ENCODE data around the gene PSMB10. TPM values are rescaled to one million over a fixed set of nuclear protein-coding genes. Genes with fewer than 3 reads are reported as not detected.

Gene PSMB10
- total RNA-seq, 4 donors from 2014 or later, result 62.0 to 106 (median 79.9) TPM

DNA sequence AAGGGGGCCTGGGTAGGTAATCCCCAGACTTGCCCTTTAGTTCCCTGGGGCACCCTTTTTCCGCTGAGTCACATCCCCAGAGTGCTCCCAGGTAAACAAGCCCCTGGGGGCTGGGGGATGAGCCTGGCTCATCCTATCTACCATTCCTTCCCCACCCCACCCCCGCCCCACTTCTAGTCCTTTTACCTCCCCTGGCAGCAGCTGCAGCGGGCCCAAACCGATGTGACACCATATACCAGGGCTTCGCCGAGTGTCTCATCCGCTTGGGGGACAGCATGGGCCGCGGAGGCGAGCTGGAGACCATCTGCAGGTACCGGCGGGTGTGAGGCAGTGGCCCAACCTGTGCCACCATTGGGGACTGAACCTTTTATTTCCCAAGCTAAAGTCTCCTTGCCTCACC, 51.1 kb downstream of the PSMB10 start:
- DNase-seq, result no peak
- H3K27me3 ChIP-seq, result no peaks in the 10 kb centered on the region
- TF ChIP-seq POLR2A (IDR thresholded peaks at IDR 0.05) (no peak), CTCF (IDR thresholded peaks at IDR 0.05) (no peak)
- H3K4me1 ChIP-seq, result peaks cover 0 to 17% (median 0%) of the 10 kb centered on the region in 4 donors
- peaks cover 0 to 55% (median 0%) of the 10 kb centered on the region in 3 donors for H3K36me3 ChIP-seq
- H3K4me3 ChIP-seq, result no peak overlapping the region
- H3K9me3 ChIP-seq, result no peaks in the 10 kb centered on the region
- H3K27ac ChIP-seq, result no peak overlapping the region

- no peak for TF ChIP-seq CTCF (IDR thresholded peaks at IDR 0.05)
- no peak for TF ChIP-seq POLR2A (IDR thresholded peaks at IDR 0.05)
- H3K4me1 ChIP-seq, result peaks cover 0 to 17% (median 0%) of the 10 kb centered on the region in 4 donors
- peak within 1 kb of the TSS in 2 of 4 donors; percentile 59 to 69 for H3K27ac ChIP-seq
- no peak within 1 kb of the TSS for H3K4me3 ChIP-seq
- peaks cover 0 to 63% (median under 1%) of the 10 kb centered on the region in 3 donors for H3K36me3 ChIP-seq
- peak; percentile 31 to 77 (median 75) for DNase-seq
- H3K9me3 ChIP-seq, result no peaks in the 10 kb centered on the region
- H3K27me3 ChIP-seq, result no peaks in the 10 kb centered on the region
Observed at GRCh38 chr16:67884684-67885083, 52.0 kb downstream of the PSMB10 start, which contains the start of gene NRN1L. NRN1L (plus strand) TSS chr16:67884885; CDS start chr16:67884904, 19 bp downstream.

Small RNA genes lying within 50 kb of the gene (small RNA-seq; reads per million reads assigned to genes)
- gene NRN1L, result 0 reads per million in 2 donors

Other genes starting within 250 kb of the PSMB10 start
- gene GFOD2, start 217.5 kb downstream of the PSMB10 start, total RNA-seq, result 10 to 100 TPM in 3 of 4 donors, 1 to 10 TPM in 1; 9.9 to 40.7 (median 24.6) TPM
- 10 to 100 TPM; 15.2 to 29.9 (median 24.0) TPM for gene RANBP10, start 130.3 kb downstream of the PSMB10 start, total RNA-seq
- gene TSNAXIP1, start 130.0 kb downstream of the PSMB10 start, total RNA-seq, result 1 to 10 TPM in 1 of 4 donors, under 1 TPM in 2, not detected in 1; 0.35 to 7.4 (median 0.94) TPM
- gene THAP11, start 94.5 kb downstream of the PSMB10 start, total RNA-seq, result 10 to 100 TPM; 23.9 to 38.2 (median 31.7) TPM
- 10 to 100 TPM; 55.5 to 82.5 (median 69.1) TPM for gene NUTF2, start 89.9 kb downstream of the PSMB10 start, total RNA-seq
- gene CENPT, start 89.2 kb downstream of the PSMB10 start, total RNA-seq, result 100 to 1,000 TPM in 2 of 4 donors, 10 to 100 TPM in 2; 64.8 to 138 (median 94.6) TPM
- 100 to 1,000 TPM in 2 of 4 donors, 10 to 100 TPM in 2; 94.2 to 154 (median 114) TPM for gene EDC4, start 63.8 kb downstream of the PSMB10 start, total RNA-seq
- 10 to 100 TPM in 1 of 4 donors, not detected in 3; 10.0 TPM for gene NRN1L, start 52.0 kb downstream of the PSMB10 start, total RNA-seq
- 10 to 100 TPM; 26.4 to 60.2 (median 35.5) TPM for gene PSKH1, start 43.6 kb downstream of the PSMB10 start, total RNA-seq
- gene CTRL, start 5.0 kb downstream of the PSMB10 start, total RNA-seq, result 1 to 10 TPM; 2.4 to 5.3 (median 3.8) TPM
- gene LCAT, start 7.3 kb upstream of the PSMB10 start, total RNA-seq, result 10 to 100 TPM in 1 of 4 donors, 1 to 10 TPM in 3; 3.6 to 19.0 (median 4.6) TPM
- 10 to 100 TPM; 10.7 to 83.3 (median 33.6) TPM for gene SLC12A4, start 31.8 kb upstream of the PSMB10 start, total RNA-seq
- gene DPEP3, start 43.6 kb upstream of the PSMB10 start, total RNA-seq, result not detected
- gene DPEP2, start 62.6 kb upstream of the PSMB10 start, total RNA-seq, result 10 to 100 TPM in 2 of 4 donors, 1 to 10 TPM in 2; 1.1 to 12.4 (median 6.6) TPM
- gene DPEP2NB, start 79.1 kb upstream of the PSMB10 start, total RNA-seq, result not detected
- 1 to 10 TPM; 3.4 to 6.7 (median 4.1) TPM for gene DDX28, start 86.4 kb upstream of the PSMB10 start, total RNA-seq
- 10 to 100 TPM; 15.3 to 38.8 (median 21.2) TPM for gene DUS2, start 86.4 kb upstream of the PSMB10 start, total RNA-seq
- 10 to 100 TPM; 40.5 to 72.0 (median 61.0) TPM for gene NFATC3, start 148.5 kb upstream of the PSMB10 start, total RNA-seq